BE2C (cell line): ENCODE data around the gene ANKLE2.

Experiments used
- DNase-seq: peaks from one replicate; pipeline ENCODE4 v3.0.0-alpha.2; 2020
- H3K27me3 ChIP-seq: fragments of 250-450 bp; sonication (Bioruptor Pico); 2 replicates; pipeline ENCODE4 v1.5.1; 2020; ENCODE audit warnings: mild to moderate bottlenecking
- H3K36me3 ChIP-seq: fragments of 250-450 bp; sonication (Bioruptor Pico); 2 replicates; pipeline ENCODE4 v1.5.1; 2020; ENCODE audit warnings: mild to moderate bottlenecking
- H3K4me1 ChIP-seq: fragments of 250-450 bp; sonication (Bioruptor Pico); 2 replicates; pipeline ENCODE4 v1.5.1; 2020
- H3K4me3 ChIP-seq: 2 replicates; pipeline ENCODE4 v1.5.1; 2011; ENCODE audit warnings: low read depth, low read length
- H3K9me3 ChIP-seq: fragments of 250-450 bp; sonication (Bioruptor Pico); 2 replicates; pipeline ENCODE4 v1.5.1; 2020
- TF ChIP-seq, protein P1 (sequence below): IDR thresholded peaks from 2 replicates; pipeline ENCODE4 v1.5.1; 2012; ENCODE audit warnings: mild to moderate bottlenecking, low read depth, low read length

ANKLE2 gene

DNA sequence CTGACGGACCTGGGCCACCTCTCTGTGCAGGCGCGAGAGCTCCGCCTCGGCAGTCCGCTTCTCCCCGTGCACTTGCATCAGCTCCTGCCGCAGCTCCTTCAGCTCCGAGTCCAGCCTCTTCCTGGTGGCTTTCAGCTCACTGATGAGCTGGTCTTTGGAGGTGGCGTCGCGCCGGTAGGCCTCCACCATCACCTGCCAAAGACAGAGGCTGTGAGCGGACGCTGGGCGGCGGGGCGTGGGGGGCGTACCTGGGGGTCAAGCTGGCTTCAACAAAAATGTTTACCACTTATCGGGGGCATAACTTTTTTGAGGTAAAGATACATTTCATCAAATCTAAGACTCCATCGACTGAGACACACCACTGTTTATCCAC is 27.5 kb upstream of the ANKLE2 start:
- Histone ChIP-seq H3K9me3 (no peaks in the 10 kb centered on the region), H3K36me3 (peaks cover 43% of the 10 kb centered on the region), H3K4me3 (no peak overlapping the region), H3K4me1 (no peaks in the 10 kb centered on the region), H3K27me3 (no peaks in the 10 kb centered on the region)
- TF ChIP-seq, protein P1, sequence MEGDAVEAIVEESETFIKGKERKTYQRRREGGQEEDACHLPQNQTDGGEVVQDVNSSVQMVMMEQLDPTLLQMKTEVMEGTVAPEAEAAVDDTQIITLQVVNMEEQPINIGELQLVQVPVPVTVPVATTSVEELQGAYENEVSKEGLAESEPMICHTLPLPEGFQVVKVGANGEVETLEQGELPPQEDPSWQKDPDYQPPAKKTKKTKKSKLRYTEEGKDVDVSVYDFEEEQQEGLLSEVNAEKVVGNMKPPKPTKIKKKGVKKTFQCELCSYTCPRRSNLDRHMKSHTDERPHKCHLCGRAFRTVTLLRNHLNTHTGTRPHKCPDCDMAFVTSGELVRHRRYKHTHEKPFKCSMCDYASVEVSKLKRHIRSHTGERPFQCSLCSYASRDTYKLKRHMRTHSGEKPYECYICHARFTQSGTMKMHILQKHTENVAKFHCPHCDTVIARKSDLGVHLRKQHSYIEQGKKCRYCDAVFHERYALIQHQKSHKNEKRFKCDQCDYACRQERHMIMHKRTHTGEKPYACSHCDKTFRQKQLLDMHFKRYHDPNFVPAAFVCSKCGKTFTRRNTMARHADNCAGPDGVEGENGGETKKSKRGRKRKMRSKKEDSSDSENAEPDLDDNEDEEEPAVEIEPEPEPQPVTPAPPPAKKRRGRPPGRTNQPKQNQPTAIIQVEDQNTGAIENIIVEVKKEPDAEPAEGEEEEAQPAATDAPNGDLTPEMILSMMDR, result no peak
- no peak for DNase-seq

DNA sequence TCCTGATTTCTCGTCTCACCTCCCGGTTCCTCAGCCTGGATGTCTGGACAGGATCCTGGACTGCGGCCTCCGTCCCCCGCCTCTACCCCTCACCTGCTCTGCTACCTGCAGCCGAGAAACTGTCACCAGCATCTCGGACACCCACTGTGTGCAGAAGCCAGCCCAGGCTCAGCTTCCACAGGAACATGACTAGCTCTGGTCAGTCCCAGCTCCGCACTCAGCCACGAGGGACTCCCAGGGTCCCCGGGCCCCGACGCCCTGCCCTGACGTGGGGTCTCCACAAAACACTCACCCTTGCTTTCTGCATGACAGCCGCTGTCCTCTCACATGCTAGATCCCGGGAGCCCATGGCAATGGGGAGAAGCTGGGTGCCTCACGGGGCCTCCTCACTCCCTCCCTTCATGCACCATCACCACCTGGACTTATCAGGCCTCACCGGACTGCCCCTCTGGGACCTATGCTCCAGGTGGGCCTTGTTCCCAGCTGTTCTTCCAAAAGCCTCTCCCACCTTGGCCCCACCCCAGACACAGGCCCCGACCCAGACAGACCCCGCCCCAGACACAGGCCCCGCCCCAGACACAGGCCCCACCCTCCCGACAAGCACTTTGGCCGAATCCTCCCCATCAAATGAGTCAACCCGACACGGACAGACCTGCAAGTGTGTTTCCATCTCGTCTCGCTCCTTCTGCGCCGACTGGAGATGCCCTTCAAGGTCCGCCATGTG is 26.9 kb upstream of the ANKLE2 start:
- Histone ChIP-seq H3K4me1 (no peaks in the 10 kb centered on the region), H3K27me3 (no peaks in the 10 kb centered on the region), H3K4me3 (no peak overlapping the region), H3K9me3 (no peaks in the 10 kb centered on the region), H3K36me3 (peaks cover 48% of the 10 kb centered on the region)
- TF ChIP-seq, protein P1, result no peak
- DNase-seq, result no peak

DNA sequence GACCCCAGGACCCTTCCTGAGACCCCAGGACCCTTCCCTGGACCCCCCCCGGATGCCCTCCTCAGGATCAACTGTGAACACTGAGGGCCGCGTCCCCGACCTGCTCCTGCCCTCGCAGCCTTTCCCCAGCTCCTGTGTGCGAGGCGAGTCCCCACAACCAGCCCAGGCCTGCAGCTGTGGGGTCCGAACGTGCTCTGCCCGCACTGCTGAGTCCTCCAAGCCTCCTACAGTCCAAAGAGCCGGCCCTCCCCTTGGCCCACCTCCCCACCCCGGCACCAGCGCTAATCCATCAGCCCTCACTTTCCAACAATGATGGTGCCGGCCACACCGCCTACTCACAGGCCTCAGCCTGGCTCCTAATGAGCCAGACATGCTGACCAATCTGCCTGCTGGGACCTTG is 26.2 kb upstream of the ANKLE2 start:
- DNase-seq, result no peak
- no peak overlapping the region for H3K4me3 ChIP-seq
- no peaks in the 10 kb centered on the region for H3K9me3 ChIP-seq
- no peaks in the 10 kb centered on the region for H3K4me1 ChIP-seq
- H3K27me3 ChIP-seq, result no peaks in the 10 kb centered on the region
- TF ChIP-seq, protein P1, result no peak
- peaks cover 53% of the 10 kb centered on the region for H3K36me3 ChIP-seq

DNA sequence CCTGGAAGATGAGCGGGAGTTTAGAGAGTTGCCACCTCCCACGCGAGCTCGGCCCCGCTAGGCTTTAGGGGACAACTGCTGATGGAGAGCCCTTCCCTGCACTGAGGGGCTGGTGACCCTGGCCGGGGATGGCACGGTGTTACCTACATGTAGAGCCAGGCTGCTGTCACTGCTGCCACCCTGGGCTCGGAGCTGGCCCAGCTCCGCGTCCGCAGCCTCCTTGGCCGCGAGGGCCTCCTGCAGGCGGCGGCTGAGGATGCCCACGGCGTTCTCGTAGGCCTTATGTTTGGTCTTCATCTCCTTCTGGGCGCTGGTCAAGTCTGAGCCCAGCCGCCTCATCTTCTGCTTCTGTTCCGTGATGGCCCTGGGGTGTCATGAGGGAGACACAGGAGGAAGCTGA is 24.6 kb upstream of the ANKLE2 start:
- no peak overlapping the region for H3K4me3 ChIP-seq
- H3K36me3 ChIP-seq, result peaks cover 59% of the 10 kb centered on the region
- no peaks in the 10 kb centered on the region for H3K9me3 ChIP-seq
- no peaks in the 10 kb centered on the region for H3K4me1 ChIP-seq
- TF ChIP-seq, protein P1, result no peak
- H3K27me3 ChIP-seq, result no peaks in the 10 kb centered on the region
- no peak for DNase-seq

DNA sequence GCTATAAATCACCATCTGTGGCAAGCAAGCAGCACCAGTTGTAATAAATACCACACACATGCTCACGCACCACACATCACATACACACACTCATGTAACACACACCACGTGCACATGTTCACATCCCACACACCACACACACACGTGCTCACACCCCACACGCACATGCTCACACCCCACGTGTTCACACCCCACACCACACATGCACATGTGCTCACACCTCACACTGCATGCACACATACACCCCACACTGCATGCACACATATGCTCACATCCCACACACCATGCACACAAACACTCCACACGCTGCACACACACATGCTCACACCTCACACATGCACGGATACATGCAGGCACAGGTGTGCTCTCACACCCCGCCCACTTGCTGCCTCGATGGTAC is 22.9 kb upstream of the ANKLE2 start:
- Histone ChIP-seq H3K4me1 (no peaks in the 10 kb centered on the region), H3K36me3 (peaks cover 62% of the 10 kb centered on the region), H3K27me3 (no peaks in the 10 kb centered on the region), H3K4me3 (no peak overlapping the region), H3K9me3 (no peaks in the 10 kb centered on the region)
- no peak for DNase-seq
- TF ChIP-seq, protein P1, result no peak

- TF ChIP-seq, protein P1, result no peak
- DNase-seq, result no peak
- Histone ChIP-seq H3K4me3 (no peak overlapping the region), H3K36me3 (peaks cover 62% of the 10 kb centered on the region), H3K27me3 (no peaks in the 10 kb centered on the region), H3K4me1 (no peaks in the 10 kb centered on the region), H3K9me3 (no peaks in the 10 kb centered on the region)
These were observed 22.4 kb upstream of the ANKLE2 start for GRCh38 chr12:132783917-132784531.
